Neuronal stem cell (in vitro differentiated cells): ENCODE measurements around the gene PRR5.
A peak's percentile ranks its signal among the peaks of the same experiment; 100 is the strongest.
"Not testable (repeated sequence)": the region's sequence is repeated elsewhere in the genome, so short reads cannot be mapped to it uniquely, and the experiment has no call there.

ENCODE experiments used
- DNase-seq: peaks from one replicate; pipeline ENCODE4 v3.0.0-alpha.2; 2013; ENCODE audit warnings: low spot score
- H2AFZ ChIP-seq: one replicate; pipeline ENCODE4 v1.6.1; 2013; ENCODE audit warnings: mild to moderate bottlenecking, low read length, inconsistent platforms
- H2AK5ac ChIP-seq: 2 replicates; pipeline ENCODE4 v1.6.1; 2013; ENCODE audit warnings: low read depth, mild to moderate bottlenecking, inconsistent platforms, low read length, moderate library complexity, mixed read lengths
- H2BK120ac ChIP-seq: 2 replicates; pipeline ENCODE4 v1.6.1; 2013; ENCODE audit warnings: low read depth, mild to moderate bottlenecking, inconsistent platforms, low read length, moderate library complexity, mixed read lengths
- H2BK12ac ChIP-seq: one replicate; pipeline ENCODE4 v1.6.1; 2013; ENCODE audit warnings: low read length, inconsistent platforms
- H2BK15ac ChIP-seq: 2 replicates; pipeline ENCODE4 v1.6.1; 2013; ENCODE audit warnings: mild to moderate bottlenecking, low read length, inconsistent platforms, mixed read lengths
- H2BK5ac ChIP-seq: one replicate; pipeline ENCODE4 v1.6.1; 2013; ENCODE audit warnings: inconsistent platforms, mild to moderate bottlenecking, low read length, moderate library complexity
- H3K14ac ChIP-seq: one replicate; pipeline ENCODE4 v1.6.1; 2013; ENCODE audit warnings: low read length, inconsistent platforms
- H3K18ac ChIP-seq: 2 replicates; pipeline ENCODE4 v1.6.1; 2013; ENCODE audit warnings: low read length, inconsistent platforms
- H3K23ac ChIP-seq: 2 replicates; pipeline ENCODE4 v1.6.1; 2013; ENCODE audit warnings: low read depth, mild to moderate bottlenecking, mixed read lengths, low read length, inconsistent platforms; ENCODE audit not compliant: poor library complexity
- H3K27ac ChIP-seq: replicated peaks from 3 replicates; pipeline ENCODE4 v1.5.1; 2013; ENCODE audit warnings: low read length, inconsistent platforms
- H3K27me3 ChIP-seq, 3 experiments: 2 replicates each; pipeline ENCODE4 v1.6.1; 2013; ENCODE audit warnings: low read length in 3 of 3, mild to moderate bottlenecking in 2 of 3, inconsistent platforms in 1 of 3, low read depth in 1 of 3, mixed read lengths in 1 of 3, moderate library complexity in 1 of 3; ENCODE audit not compliant: control insufficient read depth in 3 of 3, insufficient read depth in 3 of 3
- H3K36me3 ChIP-seq, 2 donors: replicated peaks in 1 of 2; 2 replicates each; pipeline ENCODE4 v1.6.1; 2013; ENCODE audit warnings: low read length in 2 of 2; ENCODE audit not compliant: control insufficient read depth in 2 of 2, insufficient read depth in 2 of 2
- H3K4ac ChIP-seq: 2 replicates; pipeline ENCODE4 v1.6.1; 2013; ENCODE audit warnings: inconsistent platforms, mild to moderate bottlenecking, low read length, moderate library complexity
- H3K4me1 ChIP-seq, 2 donors: 1 replicate in 1 of 2; 2 replicates in 1 of 2; pipeline ENCODE4 v1.6.1; 2013; ENCODE audit warnings: low read length in 2 of 2, low read depth in 1 of 2; ENCODE audit not compliant: control insufficient read depth in 2 of 2, insufficient read depth in 1 of 2
- H3K4me2 ChIP-seq: one replicate; pipeline ENCODE4 v1.6.1; 2013; ENCODE audit warnings: mild to moderate bottlenecking, low read length, inconsistent platforms; ENCODE audit not compliant: insufficient read depth, poor library complexity, severe bottlenecking
- H3K4me3 ChIP-seq, 2 donors: 2 replicates each; pipeline ENCODE4 v1.5.1; 2013; ENCODE audit warnings: low read length in 2 of 2, mild to moderate bottlenecking in 2 of 2, inconsistent platforms in 1 of 2, moderate library complexity in 1 of 2
- H3K79me1 ChIP-seq: one replicate; pipeline ENCODE4 v1.6.1; 2013; ENCODE audit warnings: low read depth, mild to moderate bottlenecking, inconsistent platforms, low read length, moderate library complexity
- H3K9ac ChIP-seq: one replicate; pipeline ENCODE4 v1.6.1; 2013; ENCODE audit warnings: mild to moderate bottlenecking, low read depth, low read length, inconsistent platforms; ENCODE audit not compliant: poor library complexity
- H3K9me3 ChIP-seq, 2 donors: replicated peaks in 1 of 2; 2 replicates each; pipeline versions ENCODE3 to v1.6.1; 2013; ENCODE audit warnings: low read length in 2 of 2, mild to moderate bottlenecking in 2 of 2, inconsistent platforms in 1 of 2, low read depth in 1 of 2, mixed read lengths in 1 of 2, moderate library complexity in 1 of 2; ENCODE audit not compliant: control insufficient read depth in 2 of 2, insufficient read depth in 1 of 2
- H4K8ac ChIP-seq: one replicate; pipeline ENCODE4 v1.6.1; 2013; ENCODE audit warnings: low read depth, mild to moderate bottlenecking, inconsistent platforms, low read length, moderate library complexity
- H4K91ac ChIP-seq: one replicate; pipeline ENCODE4 v1.6.1; 2013; ENCODE audit warnings: low read length, low read depth, mild to moderate bottlenecking, inconsistent platforms; ENCODE audit not compliant: poor library complexity
- WGBS, 2 donors: extraction: QIAGEN DNeasy Blood & Tissue Kit; methylation state at CpG; one replicate each; pipeline ENCODE4 v1.1.7; 2013; ENCODE audit warnings: missing lambda C conversion rate in 2 of 2, mixed read lengths in 1 of 2; ENCODE audit not compliant: insufficient read length in 2 of 2, insufficient replicate concordance in 1 of 2; ENCODE audit errors: extremely low coverage in 2 of 2; 5-methylcytosine and 5-hydroxymethylcytosine counted together

Gene PRR5

DNA sequence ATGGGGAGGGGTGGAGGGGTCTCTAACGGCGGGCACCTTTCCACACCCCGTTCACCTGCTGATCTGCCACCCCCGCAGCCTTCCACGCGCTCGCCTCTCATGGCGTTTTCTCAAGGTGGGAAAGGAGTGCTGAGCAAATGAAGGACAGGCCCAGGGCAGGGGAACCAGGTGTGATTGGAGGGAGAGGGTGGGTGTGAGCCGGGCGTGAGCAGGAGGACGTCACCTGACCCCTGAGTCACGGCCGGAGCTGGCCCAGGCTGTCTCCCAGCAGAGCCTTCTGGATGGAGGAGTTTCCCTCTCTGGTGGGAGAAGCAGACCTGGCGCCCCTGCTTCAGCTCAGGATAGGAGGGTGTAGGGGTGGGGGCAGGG lies 36.3 kb downstream of the PRR5 start:
- Histone ChIP-seq H3K79me1 (peaks cover 2% of the 10 kb centered on the region), H3K4me2 (no peak overlapping the region), H3K27me3 (peaks cover 0 to 30% (median 0%) of the 10 kb centered on the region in 3 experiments), H2AFZ (no peak overlapping the region), H3K4ac (peak overlapping the region; percentile 76), H3K4me1 (peaks cover 0 to 11% of the 10 kb centered on the region in 2 donors), H3K9me3 (no peaks in the 10 kb centered on the region), H2BK15ac (peak overlapping the region; percentile 89), H3K23ac (peak overlapping the region; percentile 85), H4K91ac (no peak overlapping the region), H3K27ac (no peak overlapping the region), H3K9ac (no peak overlapping the region), H3K36me3 (no peaks in the 10 kb centered on the region), H2AK5ac (peak overlapping the region; percentile 90), H2BK5ac (no peak overlapping the region), H3K4me3 (no peak overlapping the region), H2BK12ac (peak overlapping the region; percentile 41), H3K18ac (peak overlapping the region; percentile 87), H3K14ac (peak overlapping the region; percentile 56), H2BK120ac (no peak overlapping the region), H4K8ac (no peak overlapping the region)
- no peak for DNase-seq
- no CpG with 5 or more reads among the region's 14 CpGs for WGBS, 2 donors

GRCh38 chr22:44739024-44739423 lies 37.0 kb downstream of the PRR5 start:
- no peak overlapping the region for H2BK12ac ChIP-seq
- H3K4ac ChIP-seq, result no peak overlapping the region
- peak overlapping the region; percentile 64 for H3K18ac ChIP-seq
- peak overlapping the region; percentile 73 for H3K23ac ChIP-seq
- H3K9ac ChIP-seq, result no peak overlapping the region
- H2BK15ac ChIP-seq, result no peak overlapping the region
- no peaks in the 10 kb centered on the region for H3K9me3 ChIP-seq
- H2AFZ ChIP-seq, result no peak overlapping the region
- DNase-seq, result no peak
- WGBS, 2 donors, result no CpG with 5 or more reads among the region's 5 CpGs
- peaks cover 0 to 11% of the 10 kb centered on the region in 2 donors for H3K4me1 ChIP-seq
- H4K8ac ChIP-seq, result no peak overlapping the region
- H3K27ac ChIP-seq, result no peak overlapping the region
- H3K4me2 ChIP-seq, result peak overlapping the region; percentile 11
- H3K36me3 ChIP-seq, result no peaks in the 10 kb centered on the region
- H3K14ac ChIP-seq, result no peak overlapping the region
- no peak overlapping the region for H3K4me3 ChIP-seq
- H2BK5ac ChIP-seq, result no peak overlapping the region
- peaks cover 2% of the 10 kb centered on the region for H3K79me1 ChIP-seq
- no peak overlapping the region for H2BK120ac ChIP-seq
- no peak overlapping the region for H4K91ac ChIP-seq
- H2AK5ac ChIP-seq, result peak overlapping the region; percentile 56
- peaks cover 0 to 30% (median 0%) of the 10 kb centered on the region in 3 experiments for H3K27me3 ChIP-seq

DNA sequence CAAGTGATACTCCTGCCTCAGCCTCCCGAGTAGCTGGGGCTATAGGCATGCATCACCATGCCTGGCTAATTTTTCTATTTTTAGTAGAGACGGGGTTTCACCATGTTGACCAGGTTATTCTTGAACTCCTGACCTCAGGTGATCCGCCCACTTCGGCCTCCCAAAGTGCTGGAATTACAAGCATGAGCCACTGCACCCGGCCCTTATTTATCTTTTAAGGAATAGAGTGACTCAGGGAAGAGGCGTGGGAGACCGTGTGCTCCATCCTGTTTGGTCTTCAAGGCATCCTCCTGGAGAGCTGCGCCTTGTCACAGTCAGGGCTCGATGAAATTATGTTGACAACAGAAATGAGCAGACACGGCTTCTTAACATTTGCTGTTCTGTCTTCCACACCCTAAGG lies 37.7 kb downstream of the PRR5 start:
- H2BK15ac ChIP-seq, result not testable (repeated sequence)

DNA sequence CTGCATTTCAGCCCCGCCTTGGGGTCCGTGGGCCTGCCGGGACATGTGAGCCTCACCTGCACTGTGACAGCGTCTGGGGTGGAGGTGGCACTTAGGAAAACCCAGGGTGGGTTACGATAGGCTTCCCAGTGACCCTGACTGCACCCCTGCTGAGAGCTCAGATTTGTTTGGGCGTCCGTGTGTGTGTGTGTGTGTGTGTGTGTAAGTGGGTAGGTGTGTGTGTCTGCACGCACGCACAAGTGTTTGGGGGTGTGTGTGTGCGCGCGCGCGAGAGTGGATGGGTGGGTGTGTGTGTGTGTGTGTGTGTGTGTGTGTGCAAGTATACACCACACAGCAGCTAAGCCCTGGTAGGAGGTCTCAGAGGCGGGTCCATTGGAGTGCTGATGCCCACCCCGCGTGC lies 38.3 kb downstream of the PRR5 start:
- Histone ChIP-seq H2BK120ac (no peak overlapping the region), H3K4me2 (no peak overlapping the region), H3K9me3 (no peaks in the 10 kb centered on the region), H2AK5ac (peak overlapping the region; percentile 93), H2BK15ac (no peak overlapping the region), H3K27ac (no peak overlapping the region), H3K4ac (no peak overlapping the region), H3K9ac (no peak overlapping the region), H2BK12ac (no peak overlapping the region), H3K4me3 (no peak overlapping the region), H2AFZ (no peak overlapping the region), H3K14ac (peak overlapping the region; percentile 21), H3K18ac (peak overlapping the region; percentile 80), H3K79me1 (peaks cover 2% of the 10 kb centered on the region), H4K8ac (no peak overlapping the region), H2BK5ac (no peak overlapping the region), H3K4me1 (peaks cover 0 to 9% of the 10 kb centered on the region in 2 donors), H3K27me3 (peaks cover 0 to 22% (median 0%) of the 10 kb centered on the region in 3 experiments), H3K23ac (no peak overlapping the region), H4K91ac (no peak overlapping the region), H3K36me3 (no peaks in the 10 kb centered on the region)
- DNase-seq, result no peak
- no CpG with 5 or more reads among the region's 17 CpGs for WGBS, 2 donors

More for the DNA sequence above, 37.7 kb downstream of the PRR5 start:
- not testable (repeated sequence) for H3K27ac ChIP-seq, H3K9ac ChIP-seq, H3K79me1 ChIP-seq, H3K4me1 ChIP-seq, H3K36me3 ChIP-seq, DNase-seq, H2AK5ac ChIP-seq, H4K8ac ChIP-seq, H2AFZ ChIP-seq, H3K4me2 ChIP-seq, H4K91ac ChIP-seq, H2BK5ac ChIP-seq, H3K4me3 ChIP-seq, H3K18ac ChIP-seq, H3K4ac ChIP-seq, H2BK12ac ChIP-seq, H3K14ac ChIP-seq, H3K9me3 ChIP-seq, H2BK120ac ChIP-seq, H3K23ac ChIP-seq
- no CpG with 5 or more reads among the region's 10 CpGs for whole genome bisulfite sequencing, 2 donors
- peaks cover 0 to 25% (median 0%) of the 10 kb centered on the region in 3 experiments for H3K27me3 ChIP-seq
